Ovary (tissue), 3 donors: Measurements from ENCODE around the gene TEX29.

Experiments
- CTCF ChIP-seq, 3 donors: fragments of 450-650 bp in 2 of 3; fragments of 200-600 bp in 1 of 3; IDR thresholded peaks; one replicate each; pipeline versions ENCODE4 v1.5.1 to v1.8.0; 2016 to 2022; ENCODE audit warnings: antibody characterized with exemption in 3 of 3, mild to moderate bottlenecking in 1 of 3
- EP300 ChIP-seq: sonication (generic); formaldehyde crosslinking; IDR thresholded peaks from one replicate; pipeline ENCODE4 v1.6.1; 2017; ENCODE audit warnings: antibody characterized with exemption
- POLR2A ChIP-seq: fragments of 450-650 bp; IDR thresholded peaks from one replicate; pipeline ENCODE4 v1.6.1; 2017; ENCODE audit warnings: antibody characterized with exemption, mild to moderate bottlenecking, moderate library complexity
- donor health status: DM: no; HTN: no; CAD: no.

GRCh38 chr13:111361046-111361872, 40.8 kb downstream of the TEX29 start:
- TF ChIP-seq CTCF (IDR thresholded peaks at IDR 0.05) (no peak), POLR2A (no peak), EP300 (no peak)
